PC-9 (cell line): ENCODE results near the gene RUNX1.

Experiments
- CTCF ChIP-seq: fragments of 200-600 bp; sonication (generic); conservative IDR thresholded peaks from 2 replicates; pipeline ENCODE4 v1.6.1; 2017; ENCODE audit warnings: mixed run types, antibody characterized with exemption, mild to moderate bottlenecking, moderate library complexity
- EZH2 ChIP-seq: fragments of 200-600 bp; sonication (generic); IDR thresholded peaks from 2 replicates; pipeline ENCODE4 v1.8.0; 2017; ENCODE audit warnings: antibody characterized with exemption, low read depth

- TF ChIP-seq CTCF (no peak), EZH2 (no peak)
Observed at GRCh38 chr21:35025206-35026152, 23.6 kb downstream of the RUNX1 start.
